ENCODE results near the gene TM4SF5. TPM values are rescaled to one million over a fixed set of nuclear protein-coding genes. Genes with fewer than 3 reads are reported as not detected.

The TM4SF5 gene
- total and polyA plus RNA-seq, 2 of the 8 experiments (the other 6 are each of a cell fraction or from before 2014, with no cell fraction given) = not detected

- H3K79me1 ChIP-seq (ENCODE audit: low read depth, low read length) = no peaks in the 10 kb centered on the region
- no peak overlapping the region for H3K4ac ChIP-seq (replicated peaks; ENCODE audit: insufficient read length, low read depth, low read length)
- no peaks in the 10 kb centered on the region for H3K79me2 ChIP-seq (ENCODE audit: control insufficient read depth in 1 of 2, insufficient read depth in 2 of 2, low read length in 2 of 2)
- no peak overlapping the region for H4K91ac ChIP-seq (replicated peaks; ENCODE audit: insufficient read length, low read length)
- no peaks in the 10 kb centered on the region for H3K9me3 ChIP-seq (ENCODE audit: insufficient read depth in 2 of 2, low read depth in 1 of 2, low read length in 1 of 2)
- no peak overlapping the region for H3K18ac ChIP-seq (ENCODE audit: extremely low read depth, low read length)
- H2AFZ ChIP-seq (ENCODE audit: low read length) = no peak overlapping the region
- H4K8ac ChIP-seq (ENCODE audit: extremely low read depth, insufficient read depth, low read length) = no peak overlapping the region; the same call in 1 of the 2 replicates
- FAIRE-seq (no peak), DNase-seq (ENCODE audit: low read depth in 1 of 2, low spot score in 2 of 2) (no peak)
- H2AK5ac ChIP-seq (ENCODE audit: low read depth, low read length) = no peak overlapping the region; the same call in 1 of the 2 replicates
- H3K56ac ChIP-seq (replicated peaks; ENCODE audit: insufficient read length, low read depth, low read length) = no peak overlapping the region
- peaks cover 0 to 2% of the 10 kb centered on the region in 2 experiments for H4K20me1 ChIP-seq (replicated peaks in 1 of 2; ENCODE audit: control insufficient read depth in 1 of 2, insufficient read depth in 2 of 2, low read length in 2 of 2)
- no peak overlapping the region for H3K4me2 ChIP-seq (ENCODE audit: insufficient read depth in 1 of 2, low read depth in 2 of 2, low read length in 2 of 2)
- peaks cover 0 to 3% (median 1%) of the 10 kb centered on the region in 4 experiments; a peak in 3 of 8 replicates for H3K36me3 ChIP-seq (ENCODE audit: control insufficient read depth in 2 of 4, insufficient read depth in 4 of 4, low read length in 3 of 4)
- H3K23me2 ChIP-seq (ENCODE audit: low read depth, low read length) = no peaks in the 10 kb centered on the region
- no peak overlapping the region for H2BK15ac ChIP-seq (ENCODE audit: low read length)
- H4K5ac ChIP-seq (ENCODE audit: insufficient read length, low read depth, low read length) = no peak overlapping the region
- no peak overlapping the region for H3K27ac ChIP-seq (ENCODE audit: low read depth, low read length)
- ChIA-PET POLR2A (ENCODE audit: partially characterized antibody) (interaction anchor here (1.0 kb wide), 1 partner anchor 11 kb away, joined by 3 read pairs; no protein-coding TSS in a partner anchor), CTCF (ENCODE audit: partially characterized antibody) (interaction anchor here (0.5 to 4.1 kb wide), 2 partner anchors 11 to 386 kb away, joined by 3 to 16 read pairs; no protein-coding TSS in a partner anchor)
- no peak overlapping the region for H2BK20ac ChIP-seq (ENCODE audit: low read length)
- WGBS, 2 experiments (ENCODE audit: extremely low coverage in 1 of 2, insufficient coverage in 1 of 2, insufficient read length in 1 of 2, insufficient replicate concordance in 2 of 2, low coverage in 1 of 2, low lambda C conversion rate in 2 of 2, missing lambda C conversion rate in 1 of 2) = 89% methylated on average over 8 of the region's 8 CpGs; no CpG with 5 or more reads in 1 of the 2 experiments
- H3K4me3 ChIP-seq (ENCODE audit: extremely low read depth in 1 of 4, insufficient read depth in 2 of 4, low read depth in 3 of 4, low read length in 4 of 4) = no peak overlapping the region
- H2BK5ac ChIP-seq (ENCODE audit: low read depth, low read length) = no peak overlapping the region
- H3K27me3 ChIP-seq (replicated peaks in 1 of 4; ENCODE audit: control insufficient read depth in 3 of 4, extremely low read depth in 1 of 4, insufficient read depth in 3 of 4, low read length in 3 of 4) = no peaks in the 10 kb centered on the region
- no peak overlapping the region for H2BK12ac ChIP-seq (ENCODE audit: low read depth, low read length)
- H3K4me1 ChIP-seq (replicated peaks in 1 of 4; ENCODE audit: control insufficient read depth in 3 of 4, insufficient read depth in 4 of 4, low read length in 3 of 4) = no peaks in the 10 kb centered on the region
- no peak overlapping the region for H3K14ac ChIP-seq (ENCODE audit: insufficient read length)
- TF ChIP-seq RFX5 (IDR thresholded peaks at IDR 0.05; ENCODE audit: borderline replicate concordance, low read depth, low read length) = no peak
- no peak overlapping the region for H2BK120ac ChIP-seq (replicated peaks; ENCODE audit: low read depth, low read length)
- H3K23ac ChIP-seq (ENCODE audit: insufficient read length) = no peak overlapping the region
- no peak overlapping the region; a peak in 1 of 7 replicates for H3K9ac ChIP-seq (replicated peaks in 1 of 4; ENCODE audit: extremely low read depth in 1 of 4, low read depth in 3 of 4, low read length in 3 of 4)
Measured at GRCh38 chr17:4827399-4827798, 55.7 kb downstream of the TM4SF5 start.
